GM19438 (cell line): Measurements from ENCODE around the gene CDR2L.
"Not testable (repeated sequence)": the region's sequence is repeated elsewhere in the genome, so short reads cannot be mapped to it uniquely, and the experiment has no call there.

Source experiments
- ATAC-seq: cut with Tn5 transposase; IDR thresholded peaks from one replicate; pipeline ENCODE4 v1.9.1; 2021; ENCODE audit warnings: low read depth; ENCODE audit not compliant: unreplicated experiment

CDR2L gene

DNA sequence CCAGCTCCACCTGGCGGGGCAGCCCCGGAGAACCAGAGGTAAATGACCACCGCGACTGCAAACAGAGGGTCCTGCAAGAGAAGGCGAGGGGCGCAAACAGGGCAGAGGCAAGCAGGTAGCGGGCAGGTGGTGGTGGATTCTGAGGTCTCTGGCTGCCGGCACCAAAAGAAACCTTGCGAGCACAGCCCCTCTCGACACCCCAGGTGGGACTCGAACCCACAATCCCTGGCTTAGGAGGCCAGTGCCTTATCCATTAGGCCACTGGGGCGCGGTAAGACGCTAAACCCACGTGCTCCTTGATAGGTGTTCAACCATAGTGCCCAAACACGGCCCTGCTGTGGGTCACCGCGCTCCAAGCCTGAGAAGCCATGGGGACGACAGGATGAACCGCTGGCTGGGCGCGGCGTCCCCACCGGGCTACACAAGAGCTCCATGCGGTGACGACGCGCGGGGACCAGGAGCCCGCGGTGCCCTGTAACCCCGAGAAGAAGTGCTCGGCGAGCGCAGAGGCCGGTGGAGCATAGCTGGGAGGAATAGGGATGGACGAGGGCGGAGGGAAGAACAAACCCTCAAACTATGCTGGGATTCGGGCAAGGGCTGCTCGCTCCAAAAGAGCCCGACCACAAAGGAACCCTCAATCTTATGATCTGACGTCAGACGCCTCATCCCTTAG, 46.9 kb downstream of the CDR2L start:
- ATAC-seq: no peak

DNA sequence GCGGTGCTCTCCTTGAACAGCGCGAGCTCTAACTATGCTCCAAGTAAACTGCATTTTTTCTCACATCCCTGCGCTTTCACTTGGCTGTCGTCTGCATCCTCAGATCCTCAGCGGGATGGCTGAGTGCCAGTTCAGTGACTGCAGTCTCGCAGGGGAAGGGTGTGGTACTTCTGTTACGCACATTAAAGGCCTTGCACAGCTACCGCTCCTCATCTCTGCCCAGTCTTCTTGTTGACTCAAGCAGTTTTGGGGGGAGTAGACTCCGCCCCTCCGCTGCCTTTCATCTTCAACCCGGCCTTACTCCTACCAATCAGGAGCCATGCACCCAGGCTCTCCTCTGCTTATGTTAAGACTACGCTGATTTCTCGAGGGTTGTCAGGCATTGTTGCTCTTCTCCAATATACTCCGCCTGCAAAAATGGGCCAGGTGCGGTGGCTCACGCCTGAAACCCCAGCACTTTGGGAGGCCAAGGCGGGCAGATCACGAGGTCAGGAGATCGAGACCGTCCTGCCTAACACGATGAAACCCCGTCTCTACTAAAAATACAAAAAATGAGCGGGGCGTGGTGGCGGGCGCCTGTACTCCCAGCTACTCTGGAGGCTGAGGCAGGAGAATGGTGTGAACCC, 49.3 kb downstream of the CDR2L start:
- ATAC-seq: no peak

DNA sequence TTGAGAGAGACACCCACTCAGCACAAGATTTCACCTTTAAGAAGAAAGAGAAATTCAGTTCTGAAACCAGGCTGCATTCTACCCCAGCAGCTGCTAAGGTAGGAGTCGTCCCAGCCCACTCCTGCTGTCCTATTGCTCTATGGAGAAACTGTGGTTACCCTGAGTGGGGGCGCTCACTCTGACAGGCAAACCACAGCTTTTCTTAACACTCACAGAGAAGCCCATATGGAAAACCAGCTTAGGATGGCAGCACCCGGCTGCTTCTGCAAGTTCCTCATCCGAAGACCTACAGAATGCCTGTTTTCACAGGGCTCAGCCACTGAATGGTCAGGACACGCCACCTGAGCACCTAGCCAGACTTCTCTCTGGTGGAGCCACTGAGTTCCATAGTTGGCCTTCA, 51.8 kb downstream of the CDR2L start:
- ATAC-seq: no peak

DNA sequence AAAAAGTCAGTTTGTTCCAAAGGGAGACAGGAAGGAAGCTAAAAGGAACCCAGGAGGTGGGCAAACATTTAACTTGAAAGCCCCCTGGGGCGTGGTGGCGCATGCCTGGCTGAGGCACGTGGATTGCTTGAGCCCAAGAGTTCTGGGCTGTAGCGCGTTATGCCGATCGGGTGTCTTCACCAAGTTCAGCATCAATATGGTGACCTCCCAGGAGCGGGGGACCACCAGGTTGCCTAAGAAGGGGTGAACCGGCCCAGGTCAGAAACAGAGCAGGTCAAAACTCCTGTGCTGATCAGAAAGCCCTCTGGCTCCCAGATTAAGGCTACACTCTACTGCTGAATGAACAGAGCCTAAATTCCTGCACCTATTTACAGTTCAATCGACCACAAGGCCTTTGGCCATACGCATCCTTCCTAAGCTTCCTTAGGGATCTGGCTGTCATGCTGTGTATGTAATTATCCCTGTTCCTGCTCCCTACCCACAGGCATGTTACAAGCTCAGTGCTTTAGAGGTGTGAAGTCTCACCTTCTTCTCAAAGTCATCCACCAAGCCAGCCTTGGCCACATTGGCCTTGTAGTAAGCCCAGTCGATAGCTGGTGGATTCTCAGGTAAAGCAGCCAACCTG, 54.3 kb downstream of the CDR2L start:
- no peak for ATAC-seq

DNA sequence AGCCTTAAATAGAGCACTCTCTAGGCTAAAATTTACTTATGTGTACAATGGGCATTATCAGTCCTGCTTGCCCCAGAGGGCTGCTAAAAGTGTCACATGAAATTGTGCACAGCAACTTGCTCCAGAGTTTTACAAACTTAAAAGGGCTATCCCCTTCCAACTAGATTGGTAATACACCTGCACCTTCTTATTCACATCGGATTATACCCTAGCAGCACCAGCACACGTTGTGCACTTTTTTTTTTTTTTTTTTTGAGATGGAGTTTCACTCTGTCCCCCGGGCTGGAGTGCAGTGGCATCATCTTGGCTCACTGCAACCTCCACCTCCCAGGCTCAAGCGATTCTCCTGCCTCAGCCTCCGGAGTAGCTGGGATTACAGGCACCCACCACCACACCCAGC, 56.4 kb downstream of the CDR2L start:
- ATAC-seq: not testable (repeated sequence)

DNA sequence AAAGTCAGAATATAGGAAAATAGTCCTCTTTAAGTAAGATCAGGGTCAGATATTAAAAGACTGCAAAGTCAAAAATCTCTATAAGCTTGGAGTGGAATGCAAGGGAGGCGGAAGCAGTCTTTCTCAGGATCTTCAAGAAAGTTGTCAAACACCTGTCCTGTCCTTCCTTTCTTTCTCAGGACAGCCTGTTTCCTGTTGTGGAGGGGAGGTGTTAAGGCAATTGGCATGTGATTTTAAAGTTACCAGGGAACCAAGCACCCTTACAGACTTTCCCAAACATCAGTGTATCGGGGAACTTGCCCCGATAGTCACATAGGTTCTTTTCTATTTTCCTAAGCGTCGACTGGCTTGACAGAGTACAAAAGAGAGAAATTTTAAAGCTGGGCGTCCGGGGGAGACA, 57.3 kb downstream of the CDR2L start:
- ATAC-seq: no peak

DNA sequence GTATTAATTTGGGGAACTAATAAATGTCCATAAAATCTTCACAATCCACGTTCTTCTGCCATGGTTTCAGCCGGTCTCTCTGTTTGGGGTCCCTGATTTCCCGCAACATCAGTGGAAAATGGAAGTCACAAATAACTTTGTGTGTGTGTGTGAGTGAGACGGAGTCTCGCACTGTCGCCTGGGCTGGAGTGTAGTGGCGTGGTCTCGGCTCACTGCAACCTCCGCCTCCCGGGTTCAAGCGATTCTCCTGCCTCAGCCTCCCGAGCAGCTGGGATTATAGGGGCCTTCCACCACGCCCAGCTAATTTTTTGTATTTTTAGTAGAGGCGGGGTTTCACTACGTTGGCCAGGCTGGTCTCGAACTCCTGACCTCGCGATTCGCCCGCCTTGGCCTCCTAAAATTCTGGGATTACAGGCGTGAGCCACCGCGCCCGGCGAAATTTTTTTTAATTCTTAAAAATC, 58.5 kb downstream of the CDR2L start:
- ATAC-seq: not testable (repeated sequence)

DNA sequence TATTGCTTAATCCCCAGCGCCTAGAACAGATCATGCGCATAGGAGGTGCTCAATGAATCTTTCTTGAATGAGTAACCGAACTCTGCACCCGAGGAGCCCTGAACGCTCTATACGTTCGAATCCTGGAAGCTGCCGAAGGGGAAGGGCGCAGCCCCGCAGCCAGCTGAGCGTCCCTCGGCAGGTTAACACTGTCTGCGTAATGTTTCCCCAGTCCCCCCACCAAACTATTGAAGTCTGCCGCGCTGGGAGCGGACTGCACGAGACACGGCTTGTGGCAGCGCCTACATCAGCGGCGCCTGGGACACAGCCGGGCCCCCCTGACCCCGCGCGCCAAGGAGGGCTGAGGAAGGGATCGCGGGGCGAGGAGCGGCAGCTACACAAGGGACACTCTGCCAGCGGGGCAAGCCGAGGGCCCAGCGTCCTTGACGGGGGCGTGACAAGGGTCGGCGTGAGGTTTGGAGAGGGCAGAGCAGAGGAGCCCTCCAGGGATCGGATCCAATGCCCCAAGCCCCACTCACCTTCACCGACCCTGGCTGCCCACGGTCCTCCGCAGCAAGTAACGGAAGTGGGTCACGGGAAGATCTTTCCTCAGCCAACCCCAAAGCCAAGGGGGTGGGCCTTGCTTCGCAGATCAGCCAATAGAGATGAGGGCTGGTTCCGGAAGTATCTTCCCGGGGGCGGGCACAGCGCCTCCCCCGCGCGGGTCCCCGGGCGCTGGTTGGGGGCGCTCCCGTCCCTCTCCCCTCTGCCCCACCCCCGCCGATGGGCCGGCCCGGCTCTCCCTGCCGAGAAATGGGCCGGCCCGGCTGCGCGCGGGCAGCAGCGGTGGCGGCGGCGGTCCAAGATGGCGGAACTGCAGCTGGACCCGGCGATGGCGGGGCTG, 59.2 kb downstream of the CDR2L start, which contains the start of the genes ATP5PD and KCTD2:
ATP5PD (minus strand) TSS at position 563 of the 883 bp plus-strand sequence. CDS start 4,319 bp downstream, outside the sequence.
KCTD2 (plus strand) TSS at position 819 of the 883 bp plus-strand sequence; CDS start at position 845, 26 bp downstream.
- peak; percentile 96 for ATAC-seq

DNA sequence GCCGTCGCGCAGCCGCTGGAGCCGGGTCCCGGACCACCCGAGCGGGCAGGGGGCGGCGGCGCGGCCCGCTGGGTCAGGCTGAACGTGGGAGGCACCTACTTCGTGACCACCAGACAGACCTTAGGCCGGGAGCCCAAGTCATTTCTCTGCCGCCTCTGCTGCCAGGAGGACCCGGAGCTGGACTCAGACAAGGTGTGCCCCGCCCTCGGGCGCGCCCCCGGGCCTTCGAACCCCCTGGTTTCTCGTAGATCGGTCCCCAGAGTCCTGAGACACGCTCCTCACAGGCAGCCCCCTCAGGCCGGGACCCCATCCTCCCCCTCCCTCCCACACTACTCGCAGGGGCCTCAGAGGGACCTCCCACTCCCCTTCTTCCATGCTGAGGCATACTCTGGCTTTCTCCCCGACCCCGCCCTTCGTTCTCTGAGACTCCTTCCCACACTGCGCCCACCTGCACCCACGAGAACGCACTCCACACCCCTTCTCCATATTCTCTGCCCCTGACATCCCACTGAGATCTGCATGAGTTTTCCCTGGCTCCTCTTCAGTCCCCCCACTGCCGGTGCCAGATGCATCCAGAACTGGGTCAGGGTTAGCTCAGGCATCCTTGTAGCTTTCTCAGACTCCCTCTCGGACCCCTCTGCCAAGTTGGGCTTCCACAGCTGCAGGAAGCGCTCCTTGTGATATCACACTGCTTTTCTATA, 60.1 kb downstream of the CDR2L start:
- ATAC-seq: no peak

DNA sequence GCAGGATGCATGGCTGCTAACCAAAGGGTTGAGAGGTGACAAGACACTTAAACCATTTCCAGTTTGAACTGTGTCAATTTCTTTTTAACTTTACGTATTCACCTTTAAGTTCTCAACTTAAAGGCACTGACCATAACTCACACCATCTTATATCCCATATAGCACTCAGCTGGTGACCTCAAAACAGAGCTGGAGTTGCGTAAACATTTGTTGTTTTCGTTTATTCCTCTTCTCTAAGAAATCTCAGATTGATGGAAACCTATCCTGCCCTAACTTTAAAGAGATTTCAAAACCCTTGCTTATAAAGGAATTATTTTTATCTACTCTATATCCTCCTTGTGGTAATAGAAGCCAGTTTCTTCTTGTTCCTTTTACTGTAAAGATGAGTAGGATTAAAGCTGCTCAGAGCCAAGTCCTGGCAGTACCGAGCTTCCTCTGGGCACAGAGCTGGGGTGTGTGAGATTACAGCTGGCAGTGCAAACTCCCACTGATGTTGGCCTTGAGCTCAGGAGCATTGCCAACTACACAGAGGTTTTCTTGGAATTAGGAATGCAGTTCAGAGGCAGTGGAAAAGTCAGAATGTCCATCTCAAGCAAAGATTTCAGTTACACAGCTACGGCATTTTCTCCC, 60.9 kb downstream of the CDR2L start:
- ATAC-seq: no peak

DNA sequence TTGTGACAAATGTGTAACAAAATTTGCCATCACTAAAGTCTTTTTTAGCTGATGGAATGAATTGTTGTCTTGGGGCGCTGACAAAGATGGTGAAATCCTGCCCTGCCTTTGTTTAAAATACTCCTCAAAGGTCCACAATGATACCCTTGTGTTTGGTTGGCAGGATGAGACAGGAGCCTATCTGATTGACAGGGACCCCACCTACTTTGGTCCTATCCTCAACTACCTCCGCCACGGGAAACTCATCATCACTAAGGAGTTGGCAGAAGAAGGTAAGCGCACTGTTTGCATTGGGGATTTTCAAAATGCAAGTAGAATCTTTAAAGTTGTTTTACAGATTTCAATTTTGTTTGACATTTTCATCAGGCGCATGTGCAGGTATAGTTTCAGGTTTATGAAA, 61.6 kb downstream of the CDR2L start:
- ATAC-seq: no peak

DNA sequence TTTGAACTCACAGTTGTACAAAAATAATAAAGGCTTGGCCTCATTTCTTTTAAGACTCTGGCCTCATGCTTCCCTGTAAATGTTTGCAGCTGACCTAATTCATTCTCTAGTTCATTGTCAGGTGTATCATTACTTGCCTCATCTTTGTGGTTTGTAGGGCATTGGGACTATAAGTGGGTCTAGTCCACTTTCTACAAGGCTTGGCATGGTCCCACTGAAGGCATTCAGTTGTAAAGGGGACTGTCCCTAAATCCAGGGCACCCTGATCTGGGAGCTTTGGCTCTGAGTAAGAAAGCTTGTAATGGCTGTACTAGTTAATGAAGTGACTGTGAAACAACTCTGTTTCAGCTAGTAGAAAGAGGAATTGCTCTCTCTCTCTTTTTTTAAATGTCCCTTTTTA, 62.3 kb downstream of the CDR2L start:
- ATAC-seq: no peak

DNA sequence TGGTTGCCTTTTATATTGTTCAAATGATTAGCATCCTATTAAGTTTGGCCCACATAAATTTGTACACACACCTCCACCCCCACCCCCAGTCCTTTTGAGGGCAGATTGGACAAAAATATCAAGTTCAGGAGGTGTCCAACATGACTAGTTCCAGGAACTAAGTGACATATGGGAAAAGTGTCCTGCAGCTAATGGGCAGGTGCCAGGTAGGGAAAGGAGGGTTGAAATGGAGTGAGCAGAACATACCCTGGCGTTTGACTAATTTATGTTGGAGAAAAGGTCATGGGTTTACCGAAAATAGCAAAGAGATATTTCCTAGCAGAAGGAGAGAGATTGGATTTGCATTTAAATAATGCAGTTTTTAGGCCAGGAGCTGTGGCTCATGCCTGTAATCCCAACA, 64.5 kb downstream of the CDR2L start:
- no peak for ATAC-seq
